Activated CD8-positive, alpha-beta T cell treated with anti-CD3 and anti-CD28 coated beads, Interleukin-2, amount 10 ng/mL, durations not matched to agents 7 days and 5 days (primary cell): ENCODE data around the gene ZNF771. TPM values are rescaled to one million over a fixed set of nuclear protein-coding genes. Genes with fewer than 3 reads are reported as not detected.

Experiments
- ATAC-seq: fragments of 150-1000 bp; cut with Tn5 transposase; one replicate; pipeline ENCODE4 v1.10.0; 2021; ENCODE audit warnings: moderate library complexity
- CTCF ChIA-PET: fragments of 350-600 bp; sonication (Branson Sonifier 250); formaldehyde crosslinking; loops from one replicate; lab custom pipeline; 2021; ENCODE audit warnings: antibody characterized with exemption; lab: Charles Lee
- POLR2A ChIA-PET: fragments of 350-600 bp; sonication (Branson Sonifier 250); formaldehyde crosslinking; loops from one replicate; lab custom pipeline; 2021; ENCODE audit warnings: antibody characterized with exemption; lab: Charles Lee
- DNase-seq: peaks from one replicate; pipeline ENCODE4 v3.0.0-alpha.2; 2020
- H3K27ac Mint-ChIP-seq: one replicate; pipeline ENCODE4 v1.8.0; 2021; ENCODE audit warnings: mild to moderate bottlenecking, mixed read lengths
- H3K27me3 Mint-ChIP-seq: one replicate; pipeline ENCODE4 v1.8.0; 2021; ENCODE audit warnings: low read depth, mixed read lengths
- H3K36me3 Mint-ChIP-seq: one replicate; pipeline ENCODE4 v1.8.0; 2021; ENCODE audit warnings: low read depth, mixed read lengths
- H3K4me1 Mint-ChIP-seq: one replicate; pipeline ENCODE4 v1.8.0; 2021; ENCODE audit warnings: low read depth, mixed read lengths
- H3K4me3 Mint-ChIP-seq: one replicate; pipeline ENCODE4 v1.8.0; 2021; ENCODE audit warnings: mild to moderate bottlenecking, mixed read lengths
- H3K9me3 Mint-ChIP-seq: one replicate; pipeline ENCODE4 v1.8.0; 2022; ENCODE audit warnings: mixed read lengths; ENCODE audit not compliant: insufficient read depth
- total RNA-seq, 2 experiments: library from RNA; stranded (reverse); gene quantifications; one replicate each; pipeline ENCODE4 v1.2.3, GENCODE V29; 2021

The ZNF771 gene
- total RNA-seq, 2 experiments from 2014 or later: 3.3 to 3.9 TPM

DNA sequence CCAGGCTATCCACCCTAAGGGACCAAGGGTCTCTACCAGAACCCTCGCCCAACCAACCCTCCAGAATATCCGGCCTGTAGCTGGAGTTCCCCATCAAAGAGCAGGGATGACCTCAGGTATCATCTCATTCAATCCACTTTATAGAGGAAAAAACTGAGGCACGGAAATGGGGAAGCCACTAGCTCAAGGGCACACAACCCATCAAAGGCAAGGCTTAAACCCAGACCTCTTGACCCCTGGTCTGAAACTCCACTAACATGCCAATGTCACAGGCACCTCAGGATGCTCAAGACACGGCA, 38.7 kb upstream of the ZNF771 start:
- ChIA-PET POLR2A (interaction anchor here (0.8 to 1.9 kb wide), 3 partner anchors 9 to 33 kb away, joined by 3 to 6 read pairs (median 3); partner anchors contain the start of gene SEPTIN1), CTCF (interaction anchor here (0.6 to 2.6 kb wide), 9 partner anchors 10 to 49 kb away, joined by 3 to 16 read pairs (median 5); partner anchors contain the start of genes SEPTIN1, ZNF48 and ZNF771)
- peak overlapping the region; percentile 85 for H3K27ac Mint-ChIP-seq
- no peak for ATAC-seq
- no peak for DNase-seq
- peaks cover 51% of the 10 kb centered on the region for H3K4me1 Mint-ChIP-seq
- peak overlapping the region; percentile 95 for H3K4me3 Mint-ChIP-seq
- peaks cover 42% of the 10 kb centered on the region for H3K36me3 Mint-ChIP-seq
- H3K9me3 Mint-ChIP-seq: no peaks in the 10 kb centered on the region
- H3K27me3 Mint-ChIP-seq: no peaks in the 10 kb centered on the region

DNA sequence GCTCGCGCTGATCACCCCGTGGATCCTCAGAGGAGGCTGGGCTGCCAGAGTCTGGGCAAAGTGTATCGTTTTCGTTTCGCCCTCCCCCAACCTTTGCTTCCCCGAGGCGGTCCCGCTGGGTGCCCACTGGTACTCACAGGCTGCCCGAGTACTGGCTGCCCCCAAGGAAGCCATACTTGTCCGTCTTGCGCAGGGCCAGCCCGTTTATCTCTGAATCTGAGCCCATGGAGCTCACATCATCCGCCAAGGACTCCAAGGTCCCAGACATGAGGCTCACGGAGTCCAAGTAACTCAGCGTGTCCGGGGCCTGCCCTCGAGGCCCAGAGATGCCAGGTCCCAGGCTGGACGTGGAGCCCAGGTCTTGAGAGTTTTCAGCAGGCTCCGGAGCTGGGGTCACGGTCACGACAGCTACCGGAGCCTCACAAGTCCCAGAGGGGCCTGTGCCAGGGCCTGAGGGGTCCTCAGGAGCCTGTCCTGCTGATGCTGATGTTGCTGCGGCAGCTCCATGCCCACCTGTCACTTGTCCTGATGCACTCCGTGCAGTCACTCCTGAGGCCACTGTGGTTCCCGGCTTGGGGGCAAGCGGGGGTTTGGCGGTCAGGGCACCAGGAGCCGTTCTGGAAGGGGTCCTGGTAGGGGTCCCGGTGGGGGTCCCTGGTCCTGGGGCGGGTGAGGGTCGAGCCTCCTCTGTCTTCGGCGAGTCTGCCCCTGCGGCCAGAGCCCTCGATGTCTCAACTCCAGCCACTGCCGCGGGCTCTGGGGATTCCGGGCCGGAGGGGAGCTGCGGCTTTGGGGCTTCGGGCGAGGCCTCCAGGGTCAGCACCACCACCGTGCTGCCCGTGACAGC, 38.1 kb upstream of the ZNF771 start:
- no peak for ATAC-seq
- Mint-ChIP-seq H3K4me3 (peak overlapping the region; percentile 95), H3K36me3 (peaks cover 41% of the 10 kb centered on the region), H3K27ac (peak overlapping the region; percentile 85), H3K9me3 (no peaks in the 10 kb centered on the region), H3K27me3 (no peaks in the 10 kb centered on the region), H3K4me1 (peaks cover 51% of the 10 kb centered on the region)
- ChIA-PET CTCF (interaction anchor here (0.6 to 2.6 kb wide), 9 partner anchors 9 to 48 kb away, joined by 3 to 16 read pairs (median 5); partner anchors contain the start of genes SEPTIN1, ZNF48 and ZNF771), POLR2A (interaction anchor here (0.8 to 1.9 kb wide), 3 partner anchors 9 to 34 kb away, joined by 3 to 6 read pairs (median 3); partner anchors contain the start of gene SEPTIN1)
- peak; percentile 41 for DNase-seq

DNA sequence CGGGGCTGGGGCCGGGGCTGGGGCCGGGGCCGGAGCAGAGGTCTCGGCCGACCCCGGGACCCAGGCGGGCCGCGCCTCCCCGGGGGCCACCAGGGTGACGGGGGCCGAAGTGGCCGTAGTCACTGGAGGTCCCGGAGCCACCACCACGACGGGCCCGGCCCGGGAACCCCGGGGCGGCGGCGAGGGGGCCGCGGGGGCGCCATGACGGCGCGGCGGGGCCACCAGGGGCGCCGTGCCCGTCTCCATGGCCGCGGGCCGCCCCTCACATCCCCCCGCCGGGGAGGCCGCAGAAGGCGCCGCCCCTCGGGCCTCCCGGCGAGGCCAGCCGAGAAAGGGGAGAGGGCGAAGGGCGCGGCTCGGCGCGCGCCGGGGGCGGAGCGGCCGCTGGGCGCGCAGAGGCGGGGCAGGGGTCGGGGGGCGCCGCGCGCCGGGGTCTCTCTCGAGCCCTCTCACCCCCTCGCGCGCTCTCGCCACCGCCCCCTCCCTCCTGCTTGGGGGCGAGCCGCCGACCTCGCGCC, 37.4 kb upstream of the ZNF771 start:
- peak overlapping the region; percentile 92 for H3K27ac Mint-ChIP-seq
- no peaks in the 10 kb centered on the region for H3K9me3 Mint-ChIP-seq
- peak overlapping the region; percentile 83 for H3K4me3 Mint-ChIP-seq
- peaks cover 46% of the 10 kb centered on the region for H3K4me1 Mint-ChIP-seq
- peak; percentile 4 for ATAC-seq
- H3K36me3 Mint-ChIP-seq: peaks cover 35% of the 10 kb centered on the region
- H3K27me3 Mint-ChIP-seq: no peaks in the 10 kb centered on the region
- ChIA-PET CTCF (interaction anchor here (0.7 to 2.6 kb wide), 12 partner anchors 13 to 258 kb away, joined by 3 to 16 read pairs (median 6); partner anchors contain the start of genes CD2BP2, DCTPP1, SEPTIN1 and ZNF771), POLR2A (interaction anchor here (0.9 to 2.7 kb wide), 4 partner anchors 12 to 187 kb away, joined by 3 to 20 read pairs (median 6); partner anchors contain the start of genes CD2BP2, CORO1A and SEPTIN1)
- no peak for DNase-seq

DNA sequence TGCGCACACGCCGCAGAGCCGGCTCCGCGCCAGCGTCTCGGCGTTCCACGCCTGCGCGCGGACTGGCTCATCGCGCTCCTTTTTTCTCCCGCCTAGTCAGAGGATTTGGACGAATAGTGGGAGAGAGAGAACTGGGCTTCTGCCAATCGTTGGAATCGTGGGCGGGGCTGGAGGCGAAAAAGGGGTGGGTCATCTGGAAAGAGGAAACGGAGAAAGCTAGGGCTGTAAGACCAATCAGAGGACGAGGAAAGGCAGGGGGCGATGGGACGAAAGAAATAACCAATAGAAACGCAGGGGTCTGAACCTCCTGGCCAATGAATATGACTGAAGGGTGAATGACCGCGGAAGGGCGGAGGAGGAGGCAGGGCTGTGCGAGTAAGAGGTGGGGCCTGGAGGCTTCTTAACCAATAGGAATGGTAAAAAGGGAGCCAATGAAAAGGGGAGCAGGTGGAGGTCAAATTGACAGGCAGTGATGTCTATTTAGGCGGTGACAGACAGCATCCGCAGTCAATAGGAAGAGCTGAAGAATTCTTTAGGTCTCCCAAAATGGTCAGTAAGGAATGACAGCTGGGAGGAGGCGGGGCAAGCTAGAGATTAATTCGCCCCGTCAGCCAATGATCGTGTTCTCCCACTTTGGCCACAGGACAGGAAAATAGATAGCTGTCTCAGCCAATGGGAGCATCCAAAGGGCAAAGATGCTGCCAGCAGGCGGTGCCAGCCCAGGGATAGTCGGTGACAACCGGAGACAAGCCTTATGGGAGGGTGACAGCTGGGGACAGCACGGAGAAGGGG, 36.8 kb upstream of the ZNF771 start, which contains the start of gene TBC1D10B:
TSS of gene TBC1D10B (minus strand) at position 39 of the 792 bp plus-strand sequence. CDS start 311 bp downstream, outside the sequence.
- ChIA-PET CTCF (interaction anchor here (0.5 to 3.0 kb wide), 17 partner anchors 10 to 259 kb away, joined by 3 to 36 read pairs (median 5); partner anchors contain the start of genes CD2BP2, DCTPP1, SEPTIN1 and ZNF48), POLR2A (interaction anchor here (0.6 to 2.7 kb wide), 11 partner anchors 10 to 639 kb away, joined by 3 to 20 read pairs (median 4); partner anchors contain the start of genes CD2BP2, CORO1A, SEPTIN1 and ZNF764)
- peak; percentile 100 for DNase-seq
- ATAC-seq: peak; percentile 87
- Mint-ChIP-seq H3K4me1 (peaks cover 45% of the 10 kb centered on the region), H3K27ac (peak within 1 kb of the TSS; percentile 92), H3K27me3 (no peaks in the 10 kb centered on the region), H3K9me3 (no peaks in the 10 kb centered on the region), H3K4me3 (peak within 1 kb of the TSS; percentile 95), H3K36me3 (peaks cover 29% of the 10 kb centered on the region)

DNA sequence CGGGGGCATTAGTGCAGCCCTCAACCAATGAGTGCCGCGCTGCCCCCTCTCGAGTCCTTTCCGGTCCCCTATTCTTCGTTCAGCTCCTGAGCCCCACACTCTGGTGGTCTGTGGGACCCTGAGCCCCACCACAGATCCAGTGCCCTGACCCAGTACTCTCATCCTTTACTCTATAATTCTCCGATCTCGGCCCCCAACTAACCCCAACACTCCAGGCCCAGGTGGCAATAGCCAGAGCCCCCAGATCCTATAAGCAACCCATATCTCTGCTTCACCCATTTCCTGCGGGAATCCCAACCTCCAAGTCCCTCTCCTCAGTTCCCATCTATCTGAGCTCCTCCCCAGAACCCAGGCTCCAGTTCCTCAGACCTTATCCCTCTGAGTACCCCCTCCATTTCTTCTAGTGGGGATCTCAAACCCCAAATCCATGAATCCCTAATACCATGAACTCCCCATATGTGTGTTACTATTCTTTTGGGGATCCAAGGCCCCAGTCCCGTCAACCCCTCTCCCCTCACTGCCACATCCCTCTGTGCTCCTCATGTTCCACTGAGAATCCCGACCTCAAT, 36.1 kb upstream of the ZNF771 start:
- H3K9me3 Mint-ChIP-seq: no peaks in the 10 kb centered on the region
- peak overlapping the region; percentile 92 for H3K27ac Mint-ChIP-seq
- DNase-seq: no peak
- no peak for ATAC-seq
- peaks cover 43% of the 10 kb centered on the region for H3K4me1 Mint-ChIP-seq
- H3K4me3 Mint-ChIP-seq: peak overlapping the region; percentile 83
- H3K27me3 Mint-ChIP-seq: no peaks in the 10 kb centered on the region
- peaks cover 26% of the 10 kb centered on the region for H3K36me3 Mint-ChIP-seq
- CTCF ChIA-PET: interaction anchor here (0.9 to 3.0 kb wide), 12 partner anchors 9 to 244 kb away, joined by 3 to 36 read pairs (median 6); partner anchors contain the start of genes CD2BP2, DCTPP1, SEPTIN1 and ZNF48
- POLR2A ChIA-PET: interaction anchor here (0.9 to 2.7 kb wide), 9 partner anchors 9 to 187 kb away, joined by 3 to 20 read pairs (median 4); partner anchors contain the start of genes CD2BP2, SEPTIN1, ZNF764 and ZNF771

DNA sequence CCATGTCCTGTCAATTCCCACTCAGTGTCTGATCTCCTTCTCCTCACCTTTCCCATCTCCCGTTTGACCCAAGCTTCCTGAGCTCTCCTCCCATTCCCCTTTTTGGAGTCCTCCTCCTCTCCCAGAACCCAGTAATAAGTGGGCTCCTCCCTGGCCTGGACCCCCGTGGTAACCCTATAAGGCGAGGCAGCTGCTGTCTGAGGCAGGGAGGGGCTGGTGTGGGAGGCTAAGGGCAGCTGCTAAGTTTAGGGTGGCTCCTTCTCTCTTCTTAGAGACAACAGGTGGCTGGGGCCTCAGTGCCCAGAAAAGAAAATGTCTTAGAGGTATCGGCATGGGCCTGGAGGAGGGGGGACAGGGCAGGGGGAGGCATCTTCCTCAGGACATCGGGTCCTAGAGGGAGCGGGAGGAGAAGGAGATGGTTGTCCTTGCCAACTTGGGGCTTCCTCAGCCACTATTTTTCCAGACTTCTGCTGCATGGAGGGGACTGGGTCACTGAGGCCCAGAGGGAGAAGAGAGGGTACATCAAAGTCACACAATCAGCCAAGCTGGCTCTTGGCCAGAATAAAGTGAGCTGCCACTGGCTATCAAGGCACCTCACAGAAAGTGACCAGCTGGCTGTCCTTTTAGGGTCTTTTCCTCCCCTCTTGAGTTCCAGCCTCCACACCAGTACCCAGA, 35.2 kb upstream of the ZNF771 start:
- Mint-ChIP-seq H3K27me3 (no peaks in the 10 kb centered on the region), H3K4me1 (peaks cover 43% of the 10 kb centered on the region), H3K36me3 (peaks cover 20% of the 10 kb centered on the region), H3K9me3 (no peaks in the 10 kb centered on the region), H3K27ac (peak overlapping the region; percentile 92), H3K4me3 (peak overlapping the region; percentile 83)
- ATAC-seq (no peak), DNase-seq (no peak)
- POLR2A ChIA-PET: interaction anchor here (0.5 to 2.7 kb wide), 6 partner anchors 10 to 208 kb away, joined by 3 to 20 read pairs (median 4); partner anchors contain the start of genes CD2BP2, SEPTIN1, ZNF764 and ZNF771
- CTCF ChIA-PET: interaction anchor here (1.9 to 3.0 kb wide), 5 partner anchors 8 to 58 kb away, joined by 5 to 36 read pairs (median 11); partner anchors contain the start of genes CD2BP2, DCTPP1 and ZNF771

DNA sequence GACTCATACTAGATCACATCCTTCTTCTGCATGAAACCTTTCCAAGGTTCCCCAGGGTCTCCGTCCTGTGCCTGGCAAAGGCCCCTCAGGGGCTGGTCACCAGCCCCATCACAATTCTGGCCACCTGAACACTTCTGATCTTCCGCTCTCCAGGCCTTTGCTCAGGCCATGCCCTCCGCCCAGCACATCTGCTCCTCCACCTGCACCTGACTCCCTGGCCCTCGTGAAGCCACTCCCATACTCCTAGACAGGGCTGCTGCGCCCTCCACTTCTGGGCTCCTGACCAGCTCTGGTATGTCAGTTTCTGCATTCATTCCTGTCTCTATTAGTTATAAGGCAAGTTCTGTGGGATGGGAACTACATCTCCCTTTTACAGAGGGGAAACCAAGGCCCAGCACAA, 34.7 kb upstream of the ZNF771 start:
- H3K27me3 Mint-ChIP-seq: no peaks in the 10 kb centered on the region
- ChIA-PET POLR2A (interaction anchor here (0.5 to 2.7 kb wide), 2 partner anchors 10 to 207 kb away, joined by 3 to 20 read pairs; partner anchors contain the start of gene SEPTIN1), CTCF (interaction anchor here (3.0 kb wide), 1 partner anchor 36 kb away, joined by 36 read pairs; the partner anchor contains the start of gene ZNF771)
- no peaks in the 10 kb centered on the region for H3K9me3 Mint-ChIP-seq
- no peak overlapping the region for H3K4me3 Mint-ChIP-seq
- DNase-seq (no peak), ATAC-seq (no peak)
- peaks cover 43% of the 10 kb centered on the region for H3K4me1 Mint-ChIP-seq
- peak overlapping the region; percentile 92 for H3K27ac Mint-ChIP-seq
- H3K36me3 Mint-ChIP-seq: peaks cover 20% of the 10 kb centered on the region

DNA sequence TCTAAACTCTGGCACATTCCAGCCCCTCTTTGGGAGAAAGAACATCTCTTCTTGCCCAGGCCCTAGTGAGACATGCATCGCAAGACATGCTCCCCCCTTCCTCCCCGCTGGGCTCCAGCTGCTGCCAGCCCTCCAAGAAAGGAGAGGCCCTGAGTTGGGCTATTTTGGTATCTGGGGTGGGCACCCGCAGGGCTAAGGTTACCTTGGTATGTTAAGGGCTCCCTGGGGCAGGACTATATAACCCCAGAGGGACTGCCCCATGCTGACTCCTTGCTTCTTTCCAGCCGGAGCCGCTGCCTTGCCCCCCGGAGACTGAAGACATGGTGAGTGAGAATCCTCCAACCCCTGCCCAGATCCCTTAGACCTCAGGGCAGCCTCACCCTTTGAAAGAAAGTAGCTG, 32.9 kb upstream of the ZNF771 start, which contains the start of gene MYL11:
TSS of gene MYL11 (plus strand) at position 265 of the 400 bp plus-strand sequence. CDS start at position 321, 56 bp downstream.
- DNase-seq (no peak), ATAC-seq (no peak)
- Mint-ChIP-seq H3K9me3 (no peaks in the 10 kb centered on the region), H3K4me1 (peaks cover 50% of the 10 kb centered on the region), H3K27me3 (no peaks in the 10 kb centered on the region), H3K36me3 (peaks cover 21% of the 10 kb centered on the region), H3K4me3 (no peak within 1 kb of the TSS), H3K27ac (peak within 1 kb of the TSS; percentile 60)
- ChIA-PET POLR2A (interaction anchor here (0.6 kb wide), 1 partner anchor 559 kb away, joined by 4 read pairs; the partner anchor contains the start of gene PAGR1), CTCF (no interaction called here)

DNA sequence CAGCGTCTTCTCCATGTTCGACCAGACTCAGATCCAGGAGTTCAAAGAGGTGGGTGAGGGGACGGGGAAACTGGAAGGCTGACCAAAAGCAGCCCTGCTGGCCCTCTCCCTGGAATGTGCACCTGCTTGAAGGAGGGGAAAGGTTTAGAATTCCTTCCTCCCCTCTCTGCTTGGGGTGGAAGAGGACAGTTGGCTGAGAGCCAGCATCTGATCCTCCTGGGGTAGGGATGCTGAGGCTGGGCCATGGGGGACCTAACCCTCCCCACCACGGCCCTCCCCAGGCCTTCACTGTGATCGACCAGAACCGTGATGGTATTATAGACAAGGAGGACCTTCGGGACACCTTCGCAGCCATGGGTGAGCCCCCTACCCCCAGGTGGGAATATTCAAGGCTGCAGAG, 31.5 kb upstream of the ZNF771 start:
- H3K4me1 Mint-ChIP-seq: peaks cover 64% of the 10 kb centered on the region
- peaks cover 33% of the 10 kb centered on the region for H3K36me3 Mint-ChIP-seq
- H3K27ac Mint-ChIP-seq: peak overlapping the region; percentile 46
- ChIA-PET CTCF (no interaction called here), POLR2A (interaction anchor here (1.4 kb wide), 1 partner anchor 189 kb away, joined by 4 read pairs; no protein-coding TSS in a partner anchor)
- no peak overlapping the region for H3K4me3 Mint-ChIP-seq
- H3K9me3 Mint-ChIP-seq: no peaks in the 10 kb centered on the region
- DNase-seq: no peak
- no peak for ATAC-seq
- H3K27me3 Mint-ChIP-seq: no peaks in the 10 kb centered on the region
